Measurements from ENCODE around the gene USP24.

The USP24 gene

GRCh38 chr1:55061706-55062321 is 153.3 kb downstream of the USP24 start:
- TF ChIP-seq CTCF (conservative IDR thresholded peaks at IDR 0.05) (no peak), ZFX (IDR thresholded peaks at IDR 0.05) (no peak)
- no peak overlapping the region for H3K27ac ChIP-seq

DNA sequence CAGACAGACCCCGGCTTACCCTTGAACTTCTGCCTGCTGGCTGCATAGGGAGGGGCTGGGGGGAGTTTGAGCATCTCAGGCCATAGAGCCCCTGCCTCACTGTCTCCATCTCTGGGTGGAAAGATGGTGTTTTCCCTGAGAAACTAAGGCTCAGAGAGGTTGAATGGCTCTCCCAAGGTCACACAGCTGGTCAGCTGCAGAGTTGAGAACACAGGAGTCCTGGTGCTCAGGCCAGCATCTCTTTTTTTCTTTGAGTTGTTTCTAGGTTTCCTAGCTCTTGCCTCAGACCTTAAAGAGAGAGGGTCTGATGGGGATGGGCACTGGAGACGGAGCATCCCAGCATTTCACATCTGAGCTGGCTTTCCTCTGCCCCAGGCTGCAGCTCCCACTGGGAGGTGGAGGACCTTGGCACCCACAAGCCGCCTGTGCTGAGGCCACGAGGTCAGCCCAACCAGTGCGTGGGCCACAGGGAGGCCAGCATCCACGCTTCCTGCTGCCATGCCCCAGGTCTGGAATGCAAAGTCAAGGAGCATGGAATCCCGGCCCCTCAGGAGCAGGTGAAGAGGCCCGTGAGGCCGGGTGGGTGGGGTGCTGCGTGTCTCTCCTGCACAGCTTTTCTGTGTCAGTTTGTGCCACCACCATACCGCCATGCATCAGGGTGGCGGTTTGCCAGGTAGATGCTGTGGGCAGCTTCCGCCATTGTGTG is 154.0 kb downstream of the USP24 start:
- no peak overlapping the region for H3K27ac ChIP-seq
- TF ChIP-seq CTCF (conservative IDR thresholded peaks at IDR 0.05): no peak
- no peak for TF ChIP-seq ZFX (IDR thresholded peaks at IDR 0.05)

DNA sequence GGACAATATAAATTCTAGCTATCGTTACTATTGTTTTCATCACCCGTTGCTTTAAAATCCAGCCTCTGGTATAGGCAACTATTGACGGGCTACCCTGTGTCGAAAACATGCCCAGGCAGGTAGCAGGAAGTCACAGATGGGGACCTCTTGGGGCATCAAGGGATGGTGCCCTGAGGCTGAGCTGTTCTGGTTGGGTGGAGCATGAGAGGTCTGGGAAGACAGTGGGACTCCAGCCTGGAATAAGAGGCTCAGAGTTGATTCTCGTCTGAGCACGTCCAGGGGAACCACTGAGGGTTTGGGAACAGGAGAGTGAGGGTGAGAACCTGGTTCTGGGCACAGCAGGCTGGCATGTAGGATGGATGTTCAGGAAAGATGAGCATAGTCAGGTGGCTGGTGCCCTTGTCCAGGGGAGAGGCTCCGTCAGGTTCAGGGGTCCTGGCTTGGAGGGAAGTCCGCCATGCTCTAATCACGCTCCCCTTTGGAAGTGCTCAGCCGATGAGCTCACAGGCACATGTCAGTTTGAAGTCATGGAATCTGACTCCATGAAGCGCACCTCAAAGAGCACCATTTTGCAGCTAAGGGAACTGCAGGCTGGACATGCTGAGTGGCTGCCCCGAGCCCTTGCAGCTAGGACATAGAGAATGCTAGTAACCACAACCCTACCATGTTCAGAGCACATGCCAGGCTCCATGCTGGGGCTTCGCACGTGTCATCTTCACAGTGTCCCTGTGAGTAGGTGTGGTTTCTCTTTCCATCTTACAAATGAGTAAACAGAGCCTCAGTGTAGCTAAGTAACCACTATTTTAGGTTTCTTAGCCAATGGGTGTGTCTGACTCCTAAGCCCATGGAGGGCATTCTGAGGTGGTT is 154.8 kb downstream of the USP24 start:
- no peak for TF ChIP-seq CTCF (conservative IDR thresholded peaks at IDR 0.05)
- TF ChIP-seq ZFX (IDR thresholded peaks at IDR 0.05): no peak

DNA sequence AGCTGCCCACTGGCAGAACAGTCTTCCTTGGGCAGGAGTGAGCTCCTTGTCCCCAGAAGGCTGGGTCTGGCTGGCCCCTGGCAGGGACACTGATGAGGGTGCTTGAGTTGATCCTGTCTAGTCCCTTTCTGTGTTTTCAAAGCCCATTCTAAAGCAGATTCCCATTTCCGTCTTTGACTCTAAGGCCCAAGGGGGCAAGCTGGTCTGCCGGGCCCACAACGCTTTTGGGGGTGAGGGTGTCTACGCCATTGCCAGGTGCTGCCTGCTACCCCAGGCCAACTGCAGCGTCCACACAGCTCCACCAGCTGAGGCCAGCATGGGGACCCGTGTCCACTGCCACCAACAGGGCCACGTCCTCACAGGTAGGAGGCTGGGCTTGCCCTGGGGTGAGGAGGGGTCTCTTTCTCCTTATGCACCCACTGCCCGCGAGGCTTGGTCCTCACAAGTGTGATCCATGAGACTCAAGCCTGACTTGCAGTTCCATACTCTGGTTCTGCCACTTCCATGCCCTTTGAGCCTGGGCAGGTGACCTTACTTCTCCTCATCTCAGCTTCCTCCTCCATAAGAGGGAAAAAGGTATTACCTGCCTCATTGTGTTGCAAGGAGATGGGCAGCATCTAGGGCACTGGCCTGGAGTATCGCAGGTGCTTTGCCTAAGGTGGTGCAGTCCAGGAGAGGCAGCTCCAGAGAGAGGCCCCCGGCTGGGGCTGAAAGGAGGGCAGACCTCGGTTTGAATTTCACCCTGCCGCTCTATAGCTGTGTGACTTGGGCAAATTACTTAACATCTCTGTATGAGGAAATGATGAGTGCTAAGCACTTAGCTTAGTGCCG is 155.6 kb downstream of the USP24 start:
- TF ChIP-seq ZFX (IDR thresholded peaks at IDR 0.05): no peak
- no peak for TF ChIP-seq CTCF (conservative IDR thresholded peaks at IDR 0.05)
- no peak overlapping the region for H3K27ac ChIP-seq

More for the DNA sequence above, 154.8 kb downstream of the USP24 start:
- no peak overlapping the region for H3K27ac ChIP-seq

DNA sequence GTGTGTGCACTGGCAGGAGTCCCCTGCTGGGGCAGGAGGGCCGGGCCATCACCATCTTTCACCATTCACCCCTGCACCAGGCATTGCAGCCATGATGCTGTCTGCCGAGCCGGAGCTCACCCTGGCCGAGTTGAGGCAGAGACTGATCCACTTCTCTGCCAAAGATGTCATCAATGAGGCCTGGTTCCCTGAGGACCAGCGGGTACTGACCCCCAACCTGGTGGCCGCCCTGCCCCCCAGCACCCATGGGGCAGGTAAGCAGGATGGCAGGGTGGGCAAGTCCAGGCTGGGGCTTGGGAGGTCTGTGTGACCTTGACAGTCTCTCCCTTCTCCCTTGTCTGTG is 157.2 kb downstream of the USP24 start:
- TF ChIP-seq ZFX (IDR thresholded peaks at IDR 0.05): no peak
- no peak for TF ChIP-seq CTCF (conservative IDR thresholded peaks at IDR 0.05)
- H3K27ac ChIP-seq: no peak overlapping the region

DNA sequence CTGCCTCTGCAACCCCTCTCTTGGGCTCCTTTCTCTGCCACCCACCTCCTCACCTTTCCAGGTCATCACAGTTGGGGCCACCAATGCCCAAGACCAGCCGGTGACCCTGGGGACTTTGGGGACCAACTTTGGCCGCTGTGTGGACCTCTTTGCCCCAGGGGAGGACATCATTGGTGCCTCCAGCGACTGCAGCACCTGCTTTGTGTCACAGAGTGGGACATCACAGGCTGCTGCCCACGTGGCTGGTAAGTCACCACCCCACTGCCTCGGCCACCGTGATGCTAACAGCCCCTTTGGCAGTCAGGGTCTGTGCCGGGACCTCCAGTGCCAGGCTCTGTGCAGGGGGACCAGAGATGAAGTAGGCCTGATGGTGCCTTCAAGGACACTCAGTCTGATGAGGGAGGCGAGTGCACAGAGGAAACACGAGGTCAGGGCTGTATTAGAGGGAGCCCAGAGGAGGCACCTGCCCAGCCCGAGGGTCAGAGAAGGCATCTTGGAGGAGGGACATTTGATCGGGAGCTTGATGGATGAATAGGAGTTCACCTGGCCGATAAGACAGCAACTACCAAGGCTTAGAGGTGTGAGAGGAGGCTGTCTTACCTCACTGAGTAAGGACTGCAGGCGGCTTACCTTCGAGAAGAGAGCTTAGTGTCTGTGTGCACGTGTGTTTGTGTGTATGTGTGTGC is 157.8 kb downstream of the USP24 start:
- no peak for TF ChIP-seq CTCF (conservative IDR thresholded peaks at IDR 0.05)
- TF ChIP-seq ZFX (IDR thresholded peaks at IDR 0.05): no peak
- H3K27ac ChIP-seq: no peak overlapping the region

Data from C4-2B (cell line).